A549 (cell line): ENCODE results near the gene BCS1L.

Experiments
- BHLHE40 ChIP-seq: IDR thresholded peaks from 2 replicates; pipeline ENCODE4 v1.6.1; 2012; ENCODE audit warnings: low read depth, low read length, inconsistent platforms
- CTCF ChIP-seq: fragments of >200 bp; sonication (Bioruptor Twin); formaldehyde crosslinking; IDR thresholded peaks from 3 replicates; pipeline ENCODE4 v1.5.1; 2016
- PBX3 ChIP-seq: IDR thresholded peaks from 2 replicates; pipeline ENCODE4 v1.6.1; 2012
- POLR2A ChIP-seq: IDR thresholded peaks from 2 replicates; pipeline ENCODE4 v1.6.1; 2012; ENCODE audit warnings: mild to moderate bottlenecking, low read length
- ZC3H11A ChIP-seq: fragments of 450-650 bp; IDR thresholded peaks from 2 replicates; pipeline ENCODE4 v1.6.1; 2014; ENCODE audit warnings: antibody characterized with exemption, mild to moderate bottlenecking
- TF ChIP-seq, protein P1 (sequence below): IDR thresholded peaks from 2 replicates; pipeline ENCODE4 v1.6.1; 2012
- TF ChIP-seq, protein P2 (sequence below): fragments of 200-600 bp; sonication (generic); IDR thresholded peaks from 2 replicates; pipeline ENCODE4 v1.6.1; 2016; ENCODE audit warnings: antibody characterized with exemption, mild to moderate bottlenecking, moderate library complexity

GRCh38 chr2:218709908-218710307, 50.4 kb downstream of the BCS1L start:
- TF ChIP-seq, protein P1, sequence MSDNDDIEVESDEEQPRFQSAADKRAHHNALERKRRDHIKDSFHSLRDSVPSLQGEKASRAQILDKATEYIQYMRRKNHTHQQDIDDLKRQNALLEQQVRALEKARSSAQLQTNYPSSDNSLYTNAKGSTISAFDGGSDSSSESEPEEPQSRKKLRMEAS = no peak
- TF ChIP-seq, protein P2, sequence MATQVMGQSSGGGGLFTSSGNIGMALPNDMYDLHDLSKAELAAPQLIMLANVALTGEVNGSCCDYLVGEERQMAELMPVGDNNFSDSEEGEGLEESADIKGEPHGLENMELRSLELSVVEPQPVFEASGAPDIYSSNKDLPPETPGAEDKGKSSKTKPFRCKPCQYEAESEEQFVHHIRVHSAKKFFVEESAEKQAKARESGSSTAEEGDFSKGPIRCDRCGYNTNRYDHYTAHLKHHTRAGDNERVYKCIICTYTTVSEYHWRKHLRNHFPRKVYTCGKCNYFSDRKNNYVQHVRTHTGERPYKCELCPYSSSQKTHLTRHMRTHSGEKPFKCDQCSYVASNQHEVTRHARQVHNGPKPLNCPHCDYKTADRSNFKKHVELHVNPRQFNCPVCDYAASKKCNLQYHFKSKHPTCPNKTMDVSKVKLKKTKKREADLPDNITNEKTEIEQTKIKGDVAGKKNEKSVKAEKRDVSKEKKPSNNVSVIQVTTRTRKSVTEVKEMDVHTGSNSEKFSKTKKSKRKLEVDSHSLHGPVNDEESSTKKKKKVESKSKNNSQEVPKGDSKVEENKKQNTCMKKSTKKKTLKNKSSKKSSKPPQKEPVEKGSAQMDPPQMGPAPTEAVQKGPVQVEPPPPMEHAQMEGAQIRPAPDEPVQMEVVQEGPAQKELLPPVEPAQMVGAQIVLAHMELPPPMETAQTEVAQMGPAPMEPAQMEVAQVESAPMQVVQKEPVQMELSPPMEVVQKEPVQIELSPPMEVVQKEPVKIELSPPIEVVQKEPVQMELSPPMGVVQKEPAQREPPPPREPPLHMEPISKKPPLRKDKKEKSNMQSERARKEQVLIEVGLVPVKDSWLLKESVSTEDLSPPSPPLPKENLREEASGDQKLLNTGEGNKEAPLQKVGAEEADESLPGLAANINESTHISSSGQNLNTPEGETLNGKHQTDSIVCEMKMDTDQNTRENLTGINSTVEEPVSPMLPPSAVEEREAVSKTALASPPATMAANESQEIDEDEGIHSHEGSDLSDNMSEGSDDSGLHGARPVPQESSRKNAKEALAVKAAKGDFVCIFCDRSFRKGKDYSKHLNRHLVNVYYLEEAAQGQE = no peak
- TF ChIP-seq POLR2A = no peak
- no peak for TF ChIP-seq PBX3
- no peak; the same call in 1 of the 2 replicates for TF ChIP-seq BHLHE40
- no peak for TF ChIP-seq CTCF
- no peak for TF ChIP-seq ZC3H11A
